MV-4-11 (cell line): ENCODE data around the gene ERBIN.
"Not testable (repeated sequence)": the region's sequence is repeated elsewhere in the genome, so short reads cannot be mapped to it uniquely, and the experiment has no call there.

Source experiments
- DNase-seq: peaks from one replicate; lab custom pipeline; 2025; lab: John Stamatoyannopoulos, UW

Gene ERBIN

GRCh38 chr5:65919773-65920172 lies 6.6 kb upstream of the ERBIN start:
- DNase-seq = no peak

GRCh38 chr5:65923339-65923738 lies 3.0 kb upstream of the ERBIN start:
- no peak for DNase-seq

DNA sequence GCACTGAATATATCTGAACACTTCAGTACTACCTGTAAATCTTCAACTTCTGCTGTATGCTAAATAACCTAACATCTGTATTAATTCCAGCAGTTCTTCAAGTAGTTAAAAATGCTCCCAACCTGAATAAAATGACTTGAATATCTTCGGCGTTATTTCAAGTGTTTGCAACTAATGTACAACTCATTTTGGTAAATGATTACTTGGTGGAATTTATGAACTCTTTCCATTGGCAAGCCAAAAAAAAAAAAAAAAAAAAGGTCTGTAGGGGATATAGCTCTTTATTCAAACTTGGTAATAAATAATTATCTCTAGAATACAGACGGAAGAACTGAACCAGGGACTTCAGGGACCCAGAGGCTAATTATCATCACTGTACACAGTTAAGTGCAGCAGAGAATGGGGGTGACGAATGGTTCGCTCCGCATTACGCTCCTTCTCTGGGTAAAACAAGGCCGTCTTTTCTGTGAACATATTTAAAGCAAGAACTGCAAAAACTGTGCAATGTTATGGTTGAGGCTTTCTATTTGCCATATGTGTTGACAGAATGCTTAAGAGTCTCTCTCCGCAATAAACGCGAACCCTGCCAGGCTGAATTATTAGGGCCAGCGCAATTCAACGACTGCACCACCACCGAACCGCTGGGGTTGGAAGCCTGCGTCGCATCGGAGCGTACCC lies 1.9 kb upstream of the ERBIN start:
- DNase-seq = no peak

- peak; percentile 86 for DNase-seq
These were observed 1.3 kb upstream of the ERBIN start for GRCh38 chr5:65925044-65925600.

DNA sequence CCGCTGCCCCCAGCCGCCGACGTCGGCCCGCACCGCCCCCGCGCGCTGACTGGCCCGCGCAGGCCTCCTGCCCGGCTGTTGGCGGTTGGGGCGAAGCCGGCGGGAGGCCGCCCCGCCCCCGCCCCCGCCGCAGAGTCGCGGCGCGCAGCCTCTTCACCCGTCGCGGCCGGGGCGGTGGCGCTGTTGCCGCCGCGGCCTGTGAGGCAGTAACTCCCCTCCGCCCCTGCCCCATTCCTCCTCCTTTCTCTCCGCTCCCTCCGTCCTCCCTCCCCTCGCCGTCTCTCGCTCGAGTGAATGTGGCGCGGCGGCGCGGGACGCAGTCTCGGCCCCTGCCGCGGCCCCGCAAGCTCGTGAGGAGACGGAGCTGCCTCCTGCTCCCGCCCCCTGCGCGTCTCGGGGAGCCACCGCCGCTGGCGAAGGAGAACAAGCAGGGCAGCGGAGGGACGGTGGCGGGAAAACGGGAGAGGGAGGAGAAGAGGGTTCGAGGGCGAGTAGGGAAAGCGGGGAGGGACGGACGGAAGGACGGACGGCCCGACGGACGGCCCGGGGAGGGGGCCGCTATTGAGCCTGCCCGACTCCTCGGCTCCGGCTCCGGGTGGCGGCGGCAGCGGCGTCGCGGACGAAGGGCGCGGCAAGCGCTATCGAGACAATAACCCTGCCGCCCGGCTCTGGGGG lies 637 bp upstream of the ERBIN start:
- peak; percentile 71 for DNase-seq

GRCh38 chr5:65926893-65927292 lies 518 bp downstream of the ERBIN start:
- no peak for DNase-seq

DNA sequence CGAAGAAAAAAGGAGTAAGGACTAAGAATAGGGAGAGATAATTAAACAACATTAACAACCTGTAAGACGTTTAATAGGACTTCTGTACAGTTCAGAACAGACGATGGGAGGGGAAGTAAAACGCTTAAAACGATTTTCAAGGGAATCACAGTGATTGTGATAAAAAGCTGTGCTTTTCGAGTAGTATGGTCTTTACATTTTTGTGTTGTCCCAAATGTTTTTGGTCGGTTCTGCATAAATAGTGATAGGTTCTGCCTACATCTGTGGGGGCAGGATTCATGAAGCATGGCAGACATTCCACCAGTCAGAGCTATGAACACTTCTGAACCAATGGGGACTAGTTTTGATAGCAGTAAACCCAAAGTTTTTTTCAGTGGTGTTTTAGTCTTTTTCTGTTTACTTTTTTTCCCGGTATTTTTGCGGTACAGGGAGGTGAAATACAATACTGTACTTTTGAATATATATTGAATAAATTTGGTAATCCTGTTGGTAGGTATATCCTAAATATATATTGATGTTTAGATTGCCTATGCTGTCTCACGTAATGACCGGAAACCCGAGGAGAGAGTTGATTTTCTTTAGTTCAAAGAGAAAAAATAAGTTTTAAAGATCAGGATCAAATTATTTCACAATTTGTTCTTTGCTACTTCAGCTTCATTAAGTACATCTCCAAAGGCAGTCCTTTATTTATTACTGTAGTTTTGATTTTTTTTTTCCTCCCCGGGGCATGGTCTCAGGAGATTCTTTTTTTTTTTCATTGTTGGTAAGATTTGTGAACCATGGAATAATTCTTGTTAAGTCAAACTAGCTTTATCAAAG lies 1.3 kb downstream of the ERBIN start:
- peak; percentile 20 for DNase-seq

GRCh38 chr5:65928322-65928752 lies 2.0 kb downstream of the ERBIN start:
- DNase-seq = no peak

DNA sequence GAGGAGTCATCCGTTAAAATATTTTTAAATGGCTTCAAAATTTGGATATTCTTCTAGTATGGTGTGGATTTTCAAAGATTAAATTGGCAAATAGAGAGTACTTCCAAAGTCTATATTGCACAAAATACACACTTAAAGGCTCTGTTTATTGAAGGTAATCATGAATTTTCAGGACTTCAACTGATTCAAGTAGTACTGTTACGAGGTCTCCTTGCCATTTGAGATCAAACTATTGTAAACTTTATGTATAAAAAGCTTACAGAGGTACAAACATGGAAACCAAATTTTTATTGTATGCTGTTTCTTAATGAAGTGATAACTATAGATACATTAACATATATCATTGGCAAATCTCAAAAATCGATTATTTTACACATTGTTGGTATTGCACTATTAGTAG lies 2.5 kb downstream of the ERBIN start:
- no peak for DNase-seq

DNA sequence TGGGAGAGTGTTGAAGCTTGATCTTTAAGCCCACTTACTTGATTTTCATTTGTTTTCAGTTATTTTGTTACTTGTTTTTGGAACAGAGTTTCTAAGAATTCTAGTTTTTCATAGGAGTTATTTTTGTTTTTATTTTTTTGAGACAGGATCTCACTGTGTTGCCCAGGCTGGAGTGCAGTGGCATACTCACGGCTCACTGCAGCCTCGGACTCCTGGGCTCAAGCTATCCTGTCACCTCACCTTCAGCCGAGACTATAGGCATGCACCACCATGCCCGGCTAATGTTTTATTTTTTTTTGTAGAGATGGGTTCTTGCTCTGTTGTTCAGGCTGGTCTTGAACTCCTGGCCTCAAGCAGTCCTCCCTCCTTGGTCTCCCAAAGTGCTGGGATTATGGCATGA lies 6.3 kb downstream of the ERBIN start:
- DNase-seq = no peak

GRCh38 chr5:65933295-65933694 lies 6.9 kb downstream of the ERBIN start:
- no peak for DNase-seq

- no peak for DNase-seq
These were observed 11.9 kb downstream of the ERBIN start for GRCh38 chr5:65938256-65938655.

DNA sequence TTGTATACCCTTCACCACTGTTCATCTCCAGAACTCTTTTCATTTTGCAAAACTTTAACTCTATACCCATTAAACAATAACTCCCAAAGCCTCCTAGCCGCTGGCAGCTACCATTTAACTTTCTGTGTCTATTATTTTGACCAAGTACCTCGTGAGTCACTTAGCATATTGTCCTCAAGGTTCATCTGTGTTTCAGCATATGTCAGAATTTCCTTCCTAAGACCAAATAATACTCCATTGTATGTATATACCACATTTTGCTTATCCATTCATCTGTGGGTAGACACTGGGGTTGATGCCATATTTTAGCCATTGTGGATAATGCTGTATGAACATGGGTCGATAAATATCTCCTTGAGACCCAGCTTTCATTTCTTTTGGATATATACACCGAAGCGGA lies 17.4 kb downstream of the ERBIN start:
- no peak for DNase-seq

GRCh38 chr5:65946198-65946745 lies 19.9 kb downstream of the ERBIN start:
- no peak for DNase-seq

DNA sequence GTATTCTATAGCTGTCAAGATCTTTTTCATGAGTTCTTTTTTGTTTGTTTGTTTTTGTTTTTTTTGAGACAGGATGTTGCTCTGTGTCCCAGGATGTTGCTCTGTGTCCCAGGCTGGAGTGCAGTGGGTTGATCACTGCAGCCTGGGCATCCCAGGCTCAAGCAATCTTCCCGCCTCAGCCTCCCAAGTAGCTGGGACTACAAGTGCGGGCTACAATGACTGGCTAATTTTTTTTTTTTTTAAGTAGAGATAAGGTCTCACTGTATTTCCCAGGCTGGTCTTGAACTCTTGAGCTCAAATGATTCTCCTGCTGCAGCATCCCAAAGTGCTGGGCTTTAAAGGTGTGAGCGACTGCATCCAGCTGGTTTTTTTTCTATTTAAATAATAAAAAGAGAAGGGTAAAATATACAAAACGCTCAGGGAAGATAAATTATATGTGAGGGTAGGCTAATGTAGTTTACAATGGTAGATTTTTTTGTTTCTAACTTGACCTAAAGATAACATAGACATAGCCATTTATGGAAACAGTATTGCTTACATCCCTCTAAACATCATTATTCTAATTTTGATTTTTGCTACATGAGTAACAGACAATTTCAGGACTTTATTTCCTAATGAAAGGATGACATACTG lies 21.9 kb downstream of the ERBIN start:
- DNase-seq = no peak

DNA sequence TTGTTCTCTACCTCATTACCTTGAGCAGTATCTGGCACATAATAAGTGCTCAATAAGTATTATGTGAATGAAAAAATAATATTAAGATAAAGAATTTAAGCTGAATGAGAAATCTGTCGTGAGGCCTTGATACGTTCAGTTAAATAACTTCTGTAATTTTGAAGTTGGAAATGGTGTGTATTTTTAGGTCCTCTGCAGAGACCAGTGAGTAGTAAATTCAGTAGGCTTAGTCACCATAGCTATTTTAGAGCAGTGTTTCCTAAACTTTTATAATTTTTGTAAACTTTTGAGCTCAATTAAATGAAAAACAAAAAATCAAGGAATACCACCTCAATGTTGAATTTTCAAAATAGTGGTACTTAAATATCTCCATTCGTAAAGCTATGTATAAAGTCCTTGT lies 25.0 kb downstream of the ERBIN start:
- peak; percentile 4 for DNase-seq

DNA sequence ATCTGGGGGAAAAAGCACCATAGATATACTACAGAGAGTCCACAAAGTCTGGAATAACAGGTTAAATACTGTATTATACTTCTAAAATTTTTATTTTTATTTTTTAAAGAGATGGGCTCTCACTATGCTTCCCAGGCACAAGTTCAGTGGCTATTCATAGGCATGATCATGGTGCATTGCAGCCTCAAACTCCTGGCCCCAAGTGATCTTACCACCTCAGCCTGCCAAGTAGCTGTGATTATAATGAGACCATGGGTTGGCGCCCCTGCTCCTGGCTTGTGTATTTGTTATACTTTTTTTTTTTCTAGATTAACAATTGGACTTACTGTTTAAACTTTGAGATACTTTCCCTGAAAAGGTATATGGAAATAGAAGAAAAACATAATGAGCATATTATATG lies 25.9 kb downstream of the ERBIN start:
- no peak for DNase-seq

DNA sequence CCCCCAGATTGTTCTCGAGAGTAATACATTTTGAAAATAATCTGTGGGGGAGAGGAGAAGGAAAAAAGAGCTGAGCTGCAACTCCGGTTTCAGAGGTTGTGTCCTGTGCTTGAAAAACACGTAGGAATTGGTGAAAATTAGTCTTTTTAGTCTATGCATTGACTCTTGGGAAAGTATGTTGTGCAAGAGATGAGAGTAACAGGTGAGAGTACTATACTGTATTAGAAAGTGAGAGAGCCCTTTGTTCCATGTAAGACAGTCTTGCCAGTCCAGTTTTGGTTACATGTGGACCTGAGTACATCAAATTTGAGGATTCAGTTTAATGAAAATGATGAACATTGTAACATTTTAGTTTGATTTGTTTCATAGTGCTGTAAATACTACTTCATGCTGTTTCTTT lies 27.8 kb downstream of the ERBIN start:
- DNase-seq = no peak

DNA sequence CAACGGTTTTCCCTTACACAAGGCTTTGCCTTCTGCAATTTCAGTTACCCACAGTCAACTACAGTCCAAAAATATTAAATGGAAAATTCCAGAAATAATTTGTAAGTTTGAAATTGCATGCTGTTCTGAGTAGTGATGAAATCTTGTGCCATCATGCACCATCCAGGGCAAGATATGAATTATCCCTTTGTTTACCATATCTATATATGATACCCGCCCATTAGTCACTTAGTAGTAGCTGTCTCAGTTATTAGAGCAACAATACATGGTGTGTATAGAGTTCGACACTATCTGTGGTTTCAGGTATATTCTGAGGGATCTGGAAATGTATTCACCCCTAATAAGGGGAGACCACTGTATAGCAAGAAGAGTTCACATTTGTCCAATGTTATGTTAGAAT lies 29.4 kb downstream of the ERBIN start:
- no peak for DNase-seq

GRCh38 chr5:65957703-65958102 lies 31.3 kb downstream of the ERBIN start:
- not testable (repeated sequence) for DNase-seq

- DNase-seq = no peak
These were observed 35.3 kb downstream of the ERBIN start for GRCh38 chr5:65961633-65962032.
